GM12872 (cell line): ENCODE data around the gene PDSS2.

Experiments used
- CTCF ChIP-seq: IDR thresholded peaks from 3 replicates; pipeline ENCODE4 v1.5.1; 2011; ENCODE audit warnings: low read depth, mild to moderate bottlenecking, low read length, moderate library complexity; ENCODE audit not compliant: insufficient read depth

The PDSS2 gene

GRCh38 chr6:107202876-107203468, 256.4 kb downstream of the PDSS2 start:
- no peak for TF ChIP-seq CTCF

DNA sequence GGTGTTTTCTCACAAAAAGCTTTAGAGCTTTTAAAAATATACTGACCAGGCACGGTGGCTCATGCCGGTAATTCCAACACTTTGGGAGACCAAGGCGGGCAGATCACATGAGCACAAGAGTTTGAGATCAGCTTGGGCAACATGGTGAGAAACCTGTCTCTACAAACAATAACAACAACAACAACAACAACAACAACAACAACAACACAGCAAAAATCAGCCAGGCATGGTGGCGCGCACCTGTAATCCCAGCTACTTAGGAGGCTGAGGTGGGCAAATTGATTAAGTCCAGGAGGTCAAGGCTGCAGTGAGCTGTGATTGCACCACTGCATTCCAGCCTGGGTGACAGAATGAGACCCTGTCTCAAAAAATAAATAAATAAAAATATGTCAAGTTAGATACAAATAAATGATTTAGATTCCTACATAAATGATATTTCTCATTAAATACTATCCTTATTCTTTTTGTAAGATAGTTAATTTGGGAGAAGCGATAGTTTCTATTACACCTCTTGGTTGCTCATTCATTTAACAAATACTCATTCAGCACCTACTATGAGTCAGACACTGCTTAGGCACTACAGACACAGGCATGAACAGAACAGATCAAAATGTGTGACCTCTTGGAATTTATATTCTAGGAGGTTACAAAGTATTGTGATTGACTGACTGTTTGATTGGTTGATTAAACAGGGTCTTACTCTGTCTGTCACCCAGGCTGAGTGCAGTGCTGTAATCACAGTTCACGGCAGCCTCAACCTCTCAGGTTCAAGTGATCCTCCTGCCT, 260.5 kb downstream of the PDSS2 start:
- TF ChIP-seq CTCF: no peak

DNA sequence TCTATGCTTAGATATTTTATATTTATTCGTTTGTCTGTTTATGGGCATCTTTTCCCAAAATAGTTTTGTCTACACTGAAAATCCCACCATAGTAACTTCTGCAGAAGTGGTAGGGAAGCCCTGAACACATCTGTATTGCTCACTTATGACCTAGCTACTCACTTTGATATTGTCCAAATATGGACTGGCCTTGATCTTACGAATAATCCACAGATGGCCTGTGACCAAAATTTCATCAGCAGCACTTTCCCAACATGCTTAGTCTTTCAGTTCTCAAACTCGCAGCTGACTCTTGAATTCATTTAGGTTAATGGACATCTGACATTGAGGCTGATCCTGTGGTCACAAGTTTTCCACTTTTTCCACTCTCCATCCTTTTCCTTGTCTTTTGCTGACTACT, 263.2 kb downstream of the PDSS2 start:
- TF ChIP-seq CTCF: no peak

- TF ChIP-seq CTCF: no peak
Measured at GRCh38 chr6:107192830-107193229, 266.5 kb downstream of the PDSS2 start.

DNA sequence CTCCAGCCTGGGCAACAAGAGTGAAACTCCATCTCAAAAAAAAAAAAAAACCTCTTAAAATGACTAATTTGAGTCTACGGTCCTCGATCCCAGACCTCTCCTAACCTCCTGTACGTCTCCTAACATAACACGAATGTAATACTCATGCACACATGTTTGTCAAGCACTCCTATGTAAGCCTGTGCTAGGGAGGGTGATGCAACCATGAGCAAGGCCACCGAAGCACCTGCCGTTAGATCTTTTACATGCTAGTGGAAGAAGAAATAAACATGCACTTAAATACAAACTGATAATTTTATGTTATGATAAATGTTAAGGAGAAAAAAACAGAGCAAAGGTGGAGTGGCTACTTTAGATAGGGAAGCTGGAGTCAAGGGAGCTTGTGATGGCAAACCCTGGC, 271.7 kb downstream of the PDSS2 start:
- TF ChIP-seq CTCF: no peak

DNA sequence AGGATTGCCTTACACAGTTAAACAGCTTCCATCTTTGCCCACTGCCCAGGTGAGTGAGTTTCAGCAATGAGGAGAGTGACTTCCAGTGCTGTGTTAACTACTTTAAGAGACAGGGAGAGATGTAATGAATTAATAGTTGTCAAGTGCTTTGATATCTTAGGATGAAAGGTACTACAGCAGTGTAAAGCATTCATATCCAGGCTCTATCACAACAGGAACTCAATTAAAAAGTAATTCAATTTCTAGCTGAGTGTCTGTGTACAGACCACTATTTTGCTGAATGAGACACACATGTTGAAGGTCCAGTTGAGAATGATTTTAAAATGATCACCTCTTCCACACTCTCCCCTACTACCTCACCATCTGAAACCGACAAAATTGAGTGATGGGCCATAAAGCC, 273.3 kb downstream of the PDSS2 start:
- TF ChIP-seq CTCF: no peak

DNA sequence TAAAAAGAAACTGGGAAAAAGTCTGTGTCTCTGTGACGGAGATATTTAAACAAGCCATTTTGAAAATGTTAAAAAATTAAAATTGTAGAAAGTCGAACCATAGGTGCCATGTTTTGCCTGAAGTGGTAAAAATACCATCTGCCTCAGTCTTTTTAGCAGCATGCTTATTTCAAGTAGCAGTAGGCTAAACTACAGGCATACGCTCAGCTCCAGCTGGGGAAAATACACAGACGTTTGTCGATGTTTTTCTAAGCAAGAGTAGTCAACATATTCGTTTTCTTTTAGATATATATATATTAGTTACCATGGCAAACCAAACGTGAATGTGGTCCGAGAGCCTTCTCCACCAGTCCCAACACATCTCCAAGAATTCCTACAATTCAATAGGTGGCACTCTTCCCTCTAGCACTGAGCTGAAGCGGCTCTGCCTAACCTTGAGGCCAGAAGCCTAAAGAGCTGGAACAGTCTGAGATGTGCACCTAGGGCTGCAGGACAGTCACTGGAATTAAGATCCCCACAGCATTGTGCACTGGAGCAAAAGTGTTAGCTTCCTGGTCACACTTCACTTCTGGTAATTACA, 273.9 kb downstream of the PDSS2 start:
- TF ChIP-seq CTCF: no peak
